ENCODE measurements around the gene TMEM179B. TPM values are rescaled to one million over a fixed set of nuclear protein-coding genes. Genes with fewer than 3 reads are reported as not detected.

The TMEM179B gene
- total RNA-seq, 1 experiment from 2014 or later, result 92.8 TPM

DNA sequence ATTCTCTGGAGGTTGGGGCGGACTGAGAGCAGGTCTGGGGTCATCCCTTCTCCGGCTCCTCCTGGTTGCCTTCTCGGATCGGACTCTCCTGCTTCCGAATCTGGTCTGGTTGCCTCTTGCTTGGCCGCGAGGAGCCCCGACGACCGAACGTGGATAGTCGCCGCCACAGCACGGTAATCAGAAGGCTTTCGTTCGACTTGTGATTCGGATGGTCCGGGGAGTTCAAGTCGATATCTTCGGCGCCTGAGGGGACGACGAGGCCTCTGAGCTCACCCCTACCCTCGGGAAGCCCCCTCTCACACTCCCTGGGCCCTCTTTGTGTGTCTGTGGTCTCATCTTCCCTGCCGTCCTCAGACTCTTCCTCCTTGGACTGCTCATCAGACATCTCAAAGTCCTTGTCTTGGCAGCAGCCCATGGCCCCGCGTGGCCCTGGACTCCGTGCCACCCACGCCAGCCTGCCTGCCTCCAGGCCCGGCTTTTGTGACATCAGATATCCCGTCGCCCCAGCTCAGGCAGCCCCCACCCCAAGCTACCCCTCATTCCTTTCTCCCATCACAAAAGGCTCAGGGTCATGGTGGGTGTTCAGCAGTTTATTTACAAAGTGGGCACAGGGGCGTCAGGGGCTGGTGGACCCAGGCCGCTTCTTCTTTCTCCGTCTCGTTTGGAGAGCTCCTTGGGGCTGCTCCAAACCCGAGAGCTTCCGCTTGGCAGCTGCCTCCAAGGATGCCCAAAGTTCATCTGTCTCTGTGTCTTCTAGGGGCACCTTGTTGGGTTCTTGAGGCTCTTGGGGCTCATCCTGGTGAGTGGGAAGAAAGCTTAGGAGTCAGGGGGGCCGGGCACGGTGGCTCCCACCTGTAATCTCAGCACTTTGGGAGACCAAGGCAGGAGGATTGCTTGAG is 45.4 kb downstream of the TMEM179B start, which contains the start of gene TEX54:
Gene TEX54 (minus strand): TSS at position 506 of the 899 bp plus-strand sequence.
- no peak for DNase-seq (ENCODE audit: low read depth in 1 of 2, low spot score in 2 of 2)
- Histone ChIP-seq H3K27ac (peak within 1 kb of the TSS; percentile 97), H3K4me3 (peak within 1 kb of the TSS; percentile 85)

GRCh38 chr11:62835336-62835735 is 48.1 kb downstream of the TMEM179B start:
- H3K36me3 ChIP-seq, result peaks cover 57% of the 10 kb centered on the region
- no peak overlapping the region for H3K4me3 ChIP-seq
- H3K27ac ChIP-seq, result no peak overlapping the region
- H3K27me3 ChIP-seq (replicated peaks), result no peaks in the 10 kb centered on the region
- no peaks in the 10 kb centered on the region for H3K9me3 ChIP-seq (replicated peaks)
- peaks cover 15% of the 10 kb centered on the region for H3K4me1 ChIP-seq (replicated peaks)
- DNase-seq (ENCODE audit: low read depth in 1 of 2, low spot score in 2 of 2), result no peak

More for the DNA sequence above, 45.4 kb downstream of the TMEM179B start, which contains the start of gene TEX54:
- H3K9me3 ChIP-seq (replicated peaks), result no peaks in the 10 kb centered on the region
- H3K4me1 ChIP-seq (replicated peaks), result peaks cover 14% of the 10 kb centered on the region
- H3K27me3 ChIP-seq (replicated peaks), result no peaks in the 10 kb centered on the region
- peaks cover 77% of the 10 kb centered on the region for H3K36me3 ChIP-seq

DNA sequence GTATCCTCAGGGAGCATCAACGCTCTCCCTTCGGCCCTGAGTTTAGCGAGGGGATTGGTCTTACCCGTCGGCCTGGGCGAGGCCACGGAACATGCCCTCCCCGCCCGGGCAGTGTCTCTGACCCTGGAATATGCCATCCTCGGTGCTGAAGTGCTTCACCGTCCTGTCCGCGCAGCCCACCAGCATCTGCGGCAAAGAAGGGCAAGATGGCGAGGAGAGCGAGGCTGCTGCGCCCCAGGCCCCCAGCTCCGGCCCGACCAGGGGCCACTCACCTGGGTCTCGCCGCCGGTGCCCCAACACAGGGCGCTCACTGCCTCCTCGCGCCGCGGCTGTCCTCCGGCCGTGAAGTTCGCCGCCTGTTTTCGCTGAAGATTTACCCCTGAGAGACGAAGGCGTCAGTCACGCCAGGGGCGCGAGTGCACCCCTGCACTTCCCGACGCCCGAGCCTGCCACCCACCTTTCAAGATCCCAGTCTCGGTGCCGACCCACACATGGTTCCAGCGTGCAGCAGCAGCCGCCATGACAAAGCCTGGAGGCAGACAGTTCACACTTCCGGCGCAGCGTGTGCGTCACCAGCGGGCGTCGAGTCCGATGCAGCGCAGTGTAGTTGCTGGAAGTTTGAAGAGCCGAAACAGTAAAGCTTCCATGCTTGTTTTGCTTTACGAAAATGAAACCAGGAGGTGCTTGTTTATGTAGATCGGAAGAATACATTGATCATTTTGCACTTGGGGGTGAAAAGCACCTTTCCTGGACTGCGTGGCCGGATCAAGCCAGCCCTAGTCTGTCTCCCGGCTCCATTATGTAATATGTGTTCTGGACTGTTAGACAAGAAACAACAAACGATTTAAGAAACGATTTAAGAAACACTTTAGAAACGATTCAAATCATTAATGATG is 52.1 kb downstream of the TMEM179B start, which contains the start of gene WDR74:
Gene WDR74 (minus strand): TSS at position 541 of the 896 bp plus-strand sequence. CDS start 20 bp downstream, at position 521.
- peak within 1 kb of the TSS; percentile 100 for H3K27ac ChIP-seq
- H3K9me3 ChIP-seq (replicated peaks), result no peaks in the 10 kb centered on the region
- peaks cover 16% of the 10 kb centered on the region for H3K4me1 ChIP-seq (replicated peaks)
- peaks cover 33% of the 10 kb centered on the region for H3K36me3 ChIP-seq
- peak within 1 kb of the TSS; percentile 72 for H3K4me3 ChIP-seq
- DNase-seq (ENCODE audit: low read depth in 1 of 2, low spot score in 2 of 2), result peak; percentile 91 to 96
- H3K27me3 ChIP-seq (replicated peaks), result no peaks in the 10 kb centered on the region; the same call in 1 of the 2 replicates

Other genes with a start within 250 kb of the TMEM179B start
- gene AHNAK, start 240.6 kb upstream of the TMEM179B start, total RNA-seq (2014; rRNA removed; shearing (Covaris generic)), result 306 and 345 TPM in 2 replicates
- 1,705 and 1,743 TPM in 2 replicates for gene EEF1G, start 213.5 kb upstream of the TMEM179B start, total RNA-seq (2014; rRNA removed; shearing (Covaris generic))
- gene TUT1, start 195.9 kb upstream of the TMEM179B start, total RNA-seq (2014; rRNA removed; shearing (Covaris generic)), result 8.5 and 10.1 TPM in 2 replicates
- 128 and 214 TPM in 2 replicates for gene MTA2, start 185.5 kb upstream of the TMEM179B start, total RNA-seq (2014; rRNA removed; shearing (Covaris generic))
- gene EML3, start 174.6 kb upstream of the TMEM179B start, total RNA-seq (2014; rRNA removed; shearing (Covaris generic)), result 19.8 and 28.1 TPM in 2 replicates
- 3.1 and 10.4 TPM in 2 replicates for gene ROM1, start 174.1 kb upstream of the TMEM179B start, total RNA-seq (2014; rRNA removed; shearing (Covaris generic))
- gene B3GAT3, start 165.4 kb upstream of the TMEM179B start, total RNA-seq (2014; rRNA removed; shearing (Covaris generic)), result 82.5 and 145 TPM in 2 replicates
- gene GANAB, start 140.8 kb upstream of the TMEM179B start, total RNA-seq (2014; rRNA removed; shearing (Covaris generic)), result 356 and 500 TPM in 2 replicates
- 26.6 and 26.8 TPM in 2 replicates for gene INTS5, start 134.1 kb upstream of the TMEM179B start, total RNA-seq (2014; rRNA removed; shearing (Covaris generic))
- 103 and 121 TPM in 2 replicates for gene C11orf98, start 122.2 kb upstream of the TMEM179B start, total RNA-seq (2014; rRNA removed; shearing (Covaris generic))
- 9.8 and 15.7 TPM in 2 replicates for gene CSKMT, start 122.1 kb upstream of the TMEM179B start, total RNA-seq (2014; rRNA removed; shearing (Covaris generic))
- 14.9 and 30.6 TPM in 2 replicates for gene UQCC3, start 115.7 kb upstream of the TMEM179B start, total RNA-seq (2014; rRNA removed; shearing (Covaris generic))
- 2.1 and 10.1 TPM in 2 replicates for gene LBHD1, start 115.1 kb upstream of the TMEM179B start, total RNA-seq (2014; rRNA removed; shearing (Covaris generic))
- gene UBXN1, start 108.3 kb upstream of the TMEM179B start, total RNA-seq (2014; rRNA removed; shearing (Covaris generic)), result 162 and 208 TPM in 2 replicates
- gene LRRN4CL, start 97.9 kb upstream of the TMEM179B start, total RNA-seq (2014; rRNA removed; shearing (Covaris generic)), result 0.55 and 0.85 TPM in 2 replicates
- gene BSCL2, start 80.0 kb upstream of the TMEM179B start, total RNA-seq (2014; rRNA removed; shearing (Covaris generic)), result 51.4 and 138 TPM in 2 replicates
- gene GNG3, start 79.7 kb upstream of the TMEM179B start, total RNA-seq (2014; rRNA removed; shearing (Covaris generic)), result not detected in 2 replicates
- 9.8 and 18.6 TPM in 2 replicates for gene HNRNPUL2, start 59.9 kb upstream of the TMEM179B start, total RNA-seq (2014; rRNA removed; shearing (Covaris generic))
- gene TTC9C, start 58.9 kb upstream of the TMEM179B start, total RNA-seq (2014; rRNA removed; shearing (Covaris generic)), result 47.6 and 51.3 TPM in 2 replicates
- gene ZBTB3, start 33.2 kb upstream of the TMEM179B start, total RNA-seq (2014; rRNA removed; shearing (Covaris generic)), result 8.3 and 10.8 TPM in 2 replicates
- 224 and 259 TPM in 2 replicates for gene POLR2G, start 25.8 kb upstream of the TMEM179B start, total RNA-seq (2014; rRNA removed; shearing (Covaris generic))
- gene TAF6L, start 16.0 kb upstream of the TMEM179B start, total RNA-seq (2014; rRNA removed; shearing (Covaris generic)), result 19.7 and 28.9 TPM in 2 replicates
- 39.7 and 42.4 TPM in 2 replicates for gene TMEM223, start 4.6 kb downstream of the TMEM179B start, total RNA-seq (2014; rRNA removed; shearing (Covaris generic))
- gene NXF1, start 18.0 kb downstream of the TMEM179B start, total RNA-seq (2014; rRNA removed; shearing (Covaris generic)), result 33.6 and 33.8 TPM in 2 replicates
- 45.7 and 45.8 TPM in 2 replicates for gene STX5, start 44.6 kb downstream of the TMEM179B start, total RNA-seq (2014; rRNA removed; shearing (Covaris generic))
- not detected in 2 replicates for gene TEX54, start 45.4 kb downstream of the TMEM179B start, total RNA-seq (2014; rRNA removed; shearing (Covaris generic))
- gene WDR74, start 52.2 kb downstream of the TMEM179B start, total RNA-seq (2014; rRNA removed; shearing (Covaris generic)), result 97.4 and 102 TPM in 2 replicates
- gene SLC3A2, start 93.5 kb downstream of the TMEM179B start, total RNA-seq (2014; rRNA removed; shearing (Covaris generic)), result 452 and 454 TPM in 2 replicates
- not detected in 2 replicates for gene CHRM1, start 134.0 kb downstream of the TMEM179B start, total RNA-seq (2014; rRNA removed; shearing (Covaris generic))
- not detected in 2 replicates for gene SLC22A6, start 197.6 kb downstream of the TMEM179B start, total RNA-seq (2014; rRNA removed; shearing (Covaris generic))
- gene SLC22A8, start 228.4 kb downstream of the TMEM179B start, total RNA-seq (2014; rRNA removed; shearing (Covaris generic)), result not detected in 2 replicates

All from SJSA1 (cell line).